GM19043 (cell line): ENCODE measurements around the gene KLF5.
"Not testable (repeated sequence)": the region's sequence is repeated elsewhere in the genome, so short reads cannot be mapped to it uniquely, and the experiment has no call there.

ENCODE experiments used
- ATAC-seq: cut with Tn5 transposase; IDR thresholded peaks from one replicate; pipeline ENCODE4 v1.9.1; 2021; ENCODE audit warnings: low read depth; ENCODE audit not compliant: unreplicated experiment

The KLF5 gene

DNA sequence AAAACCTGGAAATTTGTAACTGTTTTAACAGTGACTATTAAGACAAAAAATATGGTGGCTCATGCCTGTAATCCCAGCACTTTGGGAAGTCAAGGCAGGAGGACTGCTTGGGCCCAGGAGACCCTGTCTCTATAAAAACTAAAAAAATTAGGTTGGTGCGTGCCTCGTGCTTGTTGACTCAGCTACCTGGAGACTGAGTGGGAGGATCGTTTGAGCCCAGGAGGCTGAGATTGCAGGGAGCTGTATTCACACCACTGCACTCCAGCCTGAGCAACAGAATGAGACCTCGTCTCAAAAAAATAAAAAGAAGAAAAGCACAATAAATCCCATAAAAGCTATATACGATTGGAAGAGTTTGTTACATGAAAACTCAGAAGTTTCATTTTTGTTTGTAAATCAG is 23.7 kb downstream of the KLF5 start:
- no peak for ATAC-seq

DNA sequence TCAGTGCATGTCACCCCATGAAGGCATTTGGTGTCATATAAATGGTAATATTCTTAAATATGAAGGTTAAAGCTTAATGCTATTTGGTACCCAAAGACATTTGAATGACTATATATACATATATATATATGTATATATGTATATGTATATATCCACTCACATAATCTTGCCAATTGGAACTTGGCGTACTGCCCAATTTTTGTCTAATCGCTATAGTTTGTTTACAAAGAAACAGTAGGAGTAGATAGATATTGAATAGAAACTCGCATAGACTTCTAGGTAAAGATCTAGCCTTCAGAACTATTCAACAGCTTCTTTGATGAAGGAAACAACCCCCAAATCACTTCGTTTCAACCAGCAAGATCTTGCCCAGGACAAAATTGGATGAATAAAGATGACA is 24.1 kb downstream of the KLF5 start:
- ATAC-seq: no peak

DNA sequence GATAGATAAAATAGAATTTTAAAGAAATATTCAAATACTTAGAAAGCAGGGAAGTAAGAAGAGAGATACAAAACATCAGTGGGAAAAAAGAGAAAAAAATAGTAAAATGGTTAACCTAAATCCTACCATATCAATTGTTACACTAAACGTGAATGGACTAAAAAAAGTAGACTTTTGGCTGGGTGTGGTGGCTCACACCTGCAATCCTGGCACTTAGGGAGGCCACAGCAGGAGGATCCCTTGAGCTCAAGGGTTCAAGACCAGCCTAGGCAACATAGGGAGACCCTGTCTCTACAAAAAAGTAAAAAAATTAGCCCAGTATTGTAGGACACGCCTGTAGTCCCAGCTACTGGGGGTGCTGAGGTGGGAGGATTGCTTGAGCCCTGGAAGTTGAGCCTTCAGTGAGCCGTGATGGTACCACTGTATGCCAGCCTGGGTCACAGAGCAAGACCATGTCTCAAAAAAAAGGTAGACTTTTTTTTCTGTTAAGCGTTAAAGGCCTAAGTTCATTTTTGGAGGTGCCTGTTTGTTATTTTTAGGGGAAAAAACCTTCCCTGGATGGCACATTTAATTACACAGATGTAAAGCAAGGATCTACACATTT is 29.6 kb downstream of the KLF5 start:
- ATAC-seq: no peak

DNA sequence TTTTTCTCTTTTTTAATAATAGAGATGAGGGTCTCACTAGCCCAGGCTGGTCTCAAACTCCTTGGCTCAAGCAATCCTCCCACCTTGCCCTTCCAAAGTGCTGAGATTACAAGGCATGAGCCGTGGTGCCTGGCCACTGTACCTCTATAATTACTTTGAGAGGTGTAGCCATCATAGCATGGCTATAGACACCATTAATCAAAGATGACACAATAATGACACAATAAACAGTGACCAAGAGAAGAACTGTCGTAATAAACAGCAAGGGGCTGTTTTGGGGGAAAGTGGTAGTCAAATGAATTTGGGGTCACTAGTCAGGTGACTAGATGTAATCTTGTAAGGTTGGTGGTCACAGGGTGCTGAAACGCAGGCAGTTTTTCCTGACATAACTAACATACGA is 30.4 kb downstream of the KLF5 start:
- ATAC-seq: no peak

DNA sequence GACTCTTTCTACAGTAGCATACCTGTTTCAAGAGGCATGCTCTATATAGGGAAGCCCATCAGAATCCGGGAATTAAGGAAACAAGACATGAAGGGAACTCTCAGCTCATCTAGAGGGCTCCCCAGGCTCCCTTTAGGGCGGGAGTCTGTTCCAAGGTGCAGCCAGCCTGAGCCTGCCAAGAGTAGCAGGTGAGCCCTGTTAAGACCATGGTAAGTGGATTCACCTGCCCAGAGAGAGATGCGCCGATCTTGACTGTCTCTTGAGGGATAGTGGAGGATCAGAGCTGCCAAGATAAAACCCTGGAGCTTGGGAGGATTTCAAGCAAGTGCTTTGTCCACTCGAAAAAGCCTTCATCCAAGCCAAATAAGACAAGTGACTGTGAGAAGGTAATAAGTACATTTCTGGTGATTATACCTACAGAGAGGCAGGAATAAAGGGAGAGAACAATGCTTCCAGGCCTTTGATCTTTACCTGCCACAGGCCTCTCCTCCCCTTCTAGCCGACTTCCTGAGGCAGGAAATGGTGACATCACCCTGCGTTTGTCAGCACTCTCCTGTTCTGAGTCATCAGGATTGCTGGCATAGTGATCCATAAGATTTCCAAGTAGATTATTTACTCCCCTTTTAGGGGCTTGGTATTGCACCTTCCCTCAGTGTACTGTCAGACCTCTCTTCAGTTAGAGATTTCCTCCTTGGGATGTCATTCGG is 31.5 kb downstream of the KLF5 start:
- ATAC-seq: no peak

DNA sequence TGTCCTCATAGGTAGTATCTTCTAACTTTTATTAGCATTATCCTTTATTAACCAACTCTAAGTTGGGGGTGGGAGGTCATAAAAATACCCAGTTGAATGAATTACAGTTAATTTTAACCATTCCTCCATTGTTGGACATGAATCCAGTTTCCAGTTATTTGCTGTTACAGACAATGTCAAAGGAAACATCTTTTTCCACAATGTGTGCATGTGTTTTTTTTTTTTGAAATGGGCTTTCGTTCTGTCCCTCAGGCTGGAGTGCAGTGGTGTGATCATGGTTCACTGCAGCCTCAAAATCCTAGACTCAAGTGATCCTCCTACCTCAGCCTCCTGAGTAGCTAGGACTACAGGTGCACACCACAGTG is 32.0 kb downstream of the KLF5 start:
- no peak for ATAC-seq

DNA sequence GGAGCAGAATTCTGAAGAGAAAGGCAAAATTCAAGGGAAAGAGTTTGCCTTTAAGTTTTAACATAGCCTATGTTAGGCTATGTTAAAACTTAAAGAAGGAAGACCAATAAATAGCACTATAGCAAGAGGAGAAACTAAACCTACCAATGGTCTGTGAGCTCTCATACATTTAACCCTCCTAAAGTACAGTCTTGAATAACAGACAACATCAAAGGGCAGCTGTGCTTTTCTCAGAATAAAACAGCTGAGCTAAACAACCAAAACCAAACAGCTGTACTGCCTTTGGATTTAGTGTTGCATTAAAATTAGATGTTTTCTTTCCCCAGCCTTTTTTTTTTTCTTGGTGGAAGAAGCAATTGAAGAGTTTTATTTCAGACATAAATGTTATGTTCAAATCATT is 34.0 kb downstream of the KLF5 start:
- ATAC-seq: no peak

DNA sequence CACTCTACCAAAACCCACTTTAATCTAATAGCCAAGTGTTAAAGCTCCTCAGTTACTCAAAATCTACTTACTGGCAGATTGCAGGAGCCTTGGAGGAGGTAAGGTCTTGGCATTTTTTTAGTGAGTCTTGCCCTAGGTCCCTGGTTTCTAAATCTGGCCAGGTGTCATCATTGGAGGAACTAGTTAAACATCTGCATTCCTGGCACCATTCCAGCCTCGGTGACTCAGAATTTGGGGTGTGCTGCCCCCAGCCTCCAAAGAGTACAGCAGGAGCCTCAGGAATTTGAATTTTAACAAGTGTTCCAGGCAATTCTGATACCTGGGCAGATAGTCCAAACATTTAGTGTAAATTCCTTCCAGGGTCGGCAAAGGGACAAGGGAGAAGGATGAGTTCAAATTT is 37.4 kb downstream of the KLF5 start:
- no peak for ATAC-seq

DNA sequence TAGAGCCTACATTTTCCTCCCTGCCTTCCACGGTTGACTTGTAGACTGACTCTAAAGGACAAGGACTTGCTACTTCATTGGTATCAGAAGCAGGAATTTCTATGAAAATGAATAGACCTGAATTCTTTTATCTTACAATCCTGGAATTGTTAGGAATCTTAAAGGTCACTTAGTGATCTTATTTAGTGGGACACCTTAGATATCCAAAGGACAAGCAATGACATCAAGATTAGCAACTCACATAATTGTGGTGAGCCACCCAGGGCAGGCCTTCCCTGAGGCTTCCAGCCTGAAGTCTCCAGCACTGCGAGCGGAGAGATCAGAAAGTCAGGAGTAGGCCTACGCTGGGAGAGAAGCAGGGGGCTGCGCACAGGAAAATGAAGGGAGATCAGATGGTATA is 37.8 kb downstream of the KLF5 start:
- ATAC-seq: no peak

DNA sequence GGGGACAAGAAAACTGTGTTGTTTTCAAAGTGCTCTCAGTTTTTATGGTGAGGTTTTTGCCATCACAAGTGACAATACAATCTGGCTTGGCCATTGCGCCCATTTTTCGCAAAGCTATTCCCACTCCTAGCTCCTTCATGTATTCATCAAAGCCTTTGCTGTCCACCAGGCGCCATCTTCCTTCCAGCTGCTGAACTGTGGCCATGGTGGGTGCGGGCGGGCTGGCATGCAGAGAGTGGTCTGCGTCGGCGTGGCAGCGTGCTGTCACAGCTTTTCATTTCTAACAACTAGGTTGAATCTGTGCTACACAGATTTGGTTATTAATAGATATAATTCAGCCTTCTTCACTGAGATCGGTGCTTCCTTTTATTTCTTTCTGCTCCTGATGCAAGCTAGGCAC is 42.0 kb downstream of the KLF5 start:
- ATAC-seq: not testable (repeated sequence)

DNA sequence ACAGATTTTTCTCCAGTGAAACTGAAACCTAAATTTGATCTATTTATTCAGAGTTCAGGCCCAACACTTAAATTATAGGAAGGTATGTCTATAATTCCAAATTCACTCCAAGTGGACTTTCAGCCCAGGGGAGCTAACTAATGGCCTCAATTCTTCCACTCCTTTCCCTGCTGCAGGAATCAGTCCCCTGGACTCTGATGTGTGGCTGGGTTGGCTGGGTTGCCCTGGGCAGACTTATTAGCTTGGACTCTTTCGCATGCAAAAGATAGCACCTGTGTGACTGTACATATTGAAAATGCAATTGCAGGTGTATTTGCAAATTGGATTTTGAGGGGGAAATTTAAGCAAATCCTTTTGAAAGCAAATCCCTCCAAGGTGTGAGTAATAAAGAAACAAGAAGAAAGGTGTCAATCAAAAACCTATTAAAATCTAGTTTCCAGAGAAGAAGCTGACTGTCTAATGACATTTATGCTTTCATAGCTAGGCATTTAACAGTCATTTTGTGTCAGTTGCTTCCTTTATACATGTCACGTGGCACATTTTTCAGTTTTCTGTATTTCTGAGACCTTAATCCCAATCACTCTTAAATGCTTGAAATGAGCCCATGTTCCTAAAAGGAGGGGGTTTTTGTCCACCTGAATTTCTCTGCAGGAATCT is 42.7 kb downstream of the KLF5 start:
- no peak for ATAC-seq

DNA sequence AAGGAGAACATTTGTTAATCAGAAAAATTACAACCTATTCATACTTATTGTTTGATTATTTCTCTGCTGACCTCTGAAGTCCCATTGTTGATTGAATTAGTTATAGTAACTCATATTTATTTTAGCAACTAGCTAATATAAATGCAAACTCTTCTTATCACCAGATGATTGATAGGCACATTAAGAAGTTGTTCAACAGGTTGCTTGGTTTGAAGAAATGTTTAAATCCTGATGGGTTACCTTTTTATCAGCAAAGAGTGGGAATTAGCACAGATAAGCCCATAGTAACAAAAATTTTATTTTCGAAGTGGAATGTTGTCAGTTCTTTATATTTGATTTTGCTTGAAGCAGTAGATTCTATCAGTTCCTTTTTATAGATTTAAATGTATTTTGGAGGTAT is 44.4 kb downstream of the KLF5 start:
- ATAC-seq: no peak

DNA sequence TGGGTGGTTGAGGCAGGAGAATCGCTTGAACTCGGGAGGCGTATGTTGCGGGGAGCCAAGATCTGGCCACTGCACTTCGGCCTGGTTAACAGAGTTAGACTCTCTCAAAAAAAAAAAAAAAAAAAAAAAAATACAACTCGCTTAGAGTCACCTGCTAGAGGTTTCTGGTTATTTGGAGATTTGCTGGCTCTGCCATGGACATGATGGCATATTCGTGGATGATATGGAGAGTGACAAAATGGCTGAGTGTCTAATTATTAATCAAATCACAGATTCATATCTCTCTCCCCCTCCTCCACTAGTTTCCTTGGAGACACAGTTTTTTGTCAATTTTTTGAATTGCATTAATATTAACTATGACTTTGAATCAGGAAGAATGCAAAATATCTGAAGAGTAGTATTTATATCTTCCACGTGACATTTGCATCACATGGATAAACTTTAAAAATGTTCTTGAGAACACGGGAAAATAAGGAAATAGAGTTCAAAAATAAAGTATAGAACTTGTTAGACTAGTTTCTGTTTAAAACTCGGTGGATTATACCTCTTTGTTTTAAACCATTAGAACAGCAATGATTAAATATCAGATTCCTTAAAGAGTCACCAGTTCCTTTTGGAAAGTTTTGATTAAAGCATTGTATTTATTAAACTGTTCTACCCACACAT is 47.8 kb downstream of the KLF5 start:
- ATAC-seq: no peak

DNA sequence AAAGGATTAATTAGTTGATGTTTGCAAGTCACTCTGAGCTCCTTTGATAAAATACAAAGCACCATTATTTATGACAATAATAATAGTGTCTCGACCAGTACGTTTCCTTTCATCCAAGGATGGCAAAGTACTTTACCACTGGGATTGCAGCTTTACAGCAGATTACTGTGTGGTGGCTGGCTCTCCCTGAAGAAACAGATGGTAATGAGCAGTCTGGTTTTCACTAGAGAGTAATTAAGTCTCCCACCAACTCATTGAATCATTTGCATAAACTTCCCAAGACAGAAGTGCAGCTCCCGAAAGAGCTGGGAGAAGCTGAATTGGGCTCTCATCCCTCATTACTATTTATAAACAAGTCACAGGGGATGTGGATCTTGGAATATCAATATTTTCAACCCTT is 48.7 kb downstream of the KLF5 start:
- no peak for ATAC-seq

DNA sequence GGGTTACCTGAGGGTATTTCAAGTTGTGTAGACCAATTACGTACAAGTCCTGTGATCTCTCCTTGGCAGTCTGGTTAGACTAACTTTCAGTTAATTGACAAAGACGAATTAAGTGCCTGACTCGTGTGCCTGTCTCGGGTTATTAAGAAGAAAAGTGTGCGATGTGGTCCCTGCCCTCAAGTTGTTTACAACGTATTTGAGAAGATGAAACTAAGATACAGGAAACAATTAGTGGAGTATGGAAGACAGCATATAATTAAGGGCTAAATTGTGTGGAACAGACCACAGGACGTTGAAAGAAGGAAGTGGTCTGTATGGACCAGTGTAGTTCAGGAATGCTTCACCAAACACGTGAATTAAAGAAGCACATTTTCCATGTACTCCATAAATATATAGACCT is 49.2 kb downstream of the KLF5 start:
- ATAC-seq: no peak

DNA sequence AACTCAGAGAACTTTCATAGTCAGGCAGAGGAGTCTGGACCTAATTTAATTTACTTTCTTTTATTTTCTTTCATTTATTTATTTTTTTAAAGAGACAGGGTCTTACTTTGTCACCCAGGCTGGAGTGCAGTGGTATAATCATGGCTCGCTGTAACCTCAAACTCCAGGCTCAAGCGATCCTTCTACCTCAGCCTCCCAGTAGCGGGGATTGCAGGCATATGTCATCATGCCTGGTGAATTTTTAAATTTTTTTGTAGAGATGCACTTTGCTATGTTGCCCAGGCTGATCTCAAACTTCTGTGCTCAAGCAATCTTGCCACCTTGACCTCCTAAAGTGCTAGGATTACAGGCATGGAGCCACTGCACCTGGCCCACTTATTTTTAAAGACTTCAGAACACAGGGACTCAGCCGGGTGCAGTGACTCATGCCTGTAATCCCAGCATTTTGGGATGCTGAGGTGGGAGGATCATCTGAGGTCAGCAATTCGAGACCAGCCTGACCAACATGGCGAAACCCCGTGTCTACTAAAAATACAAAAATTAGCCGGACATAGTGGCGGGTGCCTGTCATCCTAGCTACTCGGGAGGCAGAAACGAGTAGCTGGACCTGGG is 50.6 kb downstream of the KLF5 start:
- ATAC-seq: no peak

DNA sequence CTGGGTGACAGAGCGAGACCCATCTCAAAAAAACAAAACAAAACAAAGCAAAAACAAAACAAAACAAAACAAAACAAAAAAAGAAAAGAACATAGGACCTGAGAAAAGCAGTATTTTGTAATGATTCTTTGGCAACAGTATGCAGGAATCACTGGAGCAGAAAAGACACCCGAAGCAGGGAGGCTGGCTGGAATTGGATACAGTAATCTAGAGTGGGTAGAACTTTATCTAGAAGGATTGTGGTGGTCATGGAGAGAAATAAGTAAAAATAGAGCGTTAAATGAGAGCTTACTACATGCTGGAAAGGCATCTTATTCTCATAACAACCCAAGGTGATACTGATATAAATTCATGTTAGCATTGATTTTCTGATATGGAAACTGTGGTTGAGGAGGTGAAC is 51.2 kb downstream of the KLF5 start:
- no peak for ATAC-seq

DNA sequence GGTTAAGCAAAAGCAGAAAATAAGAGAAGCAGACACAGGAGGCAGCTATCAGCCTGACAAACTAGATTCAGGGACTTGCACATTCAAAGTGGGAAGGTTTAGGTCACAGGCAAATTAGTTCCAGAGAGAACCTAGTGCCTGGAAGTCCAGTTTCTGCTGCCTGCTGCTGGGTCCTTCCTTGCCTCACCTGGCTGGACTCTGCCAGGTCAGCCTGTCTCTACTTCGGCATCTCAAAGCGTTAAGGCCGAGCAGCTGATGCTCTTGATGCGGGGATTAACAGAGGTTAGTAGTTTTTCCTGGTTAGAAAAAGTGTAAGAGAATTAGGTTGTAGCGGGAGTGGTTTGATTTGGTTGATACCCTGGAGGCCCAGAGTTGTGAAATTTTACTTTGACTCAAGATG is 52.0 kb downstream of the KLF5 start:
- no peak for ATAC-seq

DNA sequence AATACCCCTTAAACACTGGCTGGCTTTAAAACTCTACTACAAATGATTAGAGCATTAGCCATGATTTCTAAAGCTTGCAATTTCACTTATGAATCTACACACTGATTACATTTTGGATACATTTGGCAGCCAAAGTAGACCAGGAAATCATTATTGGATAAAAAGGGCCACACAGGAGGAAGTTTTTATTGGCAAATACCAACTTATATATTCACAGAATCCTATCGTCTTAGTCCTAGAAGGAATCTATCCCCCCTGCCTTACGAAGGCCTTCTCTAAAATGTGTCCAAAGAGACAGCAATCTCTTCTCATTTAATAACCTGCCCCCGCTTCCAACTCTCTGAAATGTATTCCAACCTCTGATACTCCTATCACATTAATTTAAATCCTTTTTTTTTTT is 52.5 kb downstream of the KLF5 start:
- ATAC-seq: no peak

DNA sequence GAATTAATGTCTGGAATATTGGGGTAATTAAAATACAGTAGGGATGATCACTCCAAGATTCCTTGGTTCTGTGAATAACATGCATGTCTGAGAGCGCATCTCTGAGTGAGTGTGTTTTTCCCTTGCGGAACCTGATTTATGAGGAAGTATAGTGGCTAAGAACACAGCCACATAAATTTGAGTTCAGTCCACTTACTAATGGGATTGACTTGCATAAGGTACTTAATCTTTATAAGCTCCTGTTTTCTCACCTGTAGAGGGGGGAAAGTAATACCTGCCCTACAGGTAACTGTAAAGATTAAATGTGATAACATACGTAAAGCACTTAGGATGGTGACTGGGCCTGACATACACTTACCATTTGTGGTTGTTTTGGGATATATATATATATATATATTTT is 60.8 kb downstream of the KLF5 start:
- ATAC-seq: no peak
